IMR-90 (cell line): Measurements from ENCODE around the gene PAXX. TPM values are rescaled to one million over a fixed set of nuclear protein-coding genes. Genes with fewer than 3 reads are reported as not detected.

Source experiments
- ATAC-seq: fragments of 200-7000 bp; cut with Tn5 transposase; 2 replicates; pipeline ENCODE4 v1.9.1; 2020; ENCODE audit warnings: low read depth, mild to moderate bottlenecking, moderate library complexity
- BruUV-seq: library from RNA; stranded (reverse); fragments of 400-500 nt; replicated peaks from 2 replicates; lab custom pipeline; 2021; lab: Mats Ljungman, UMichigan
- CTCF ChIA-PET: fragments of 300-600 bp; formaldehyde crosslinking; extraction: SDS; loops from one replicate; lab custom pipeline; 2021; ENCODE audit warnings: antibody characterized with exemption; lab: Yijun Ruan, JAX
- POLR2A ChIA-PET: fragments of 300-600 bp; sonication (Branson Sonifier 250); formaldehyde crosslinking; loops from one replicate; lab custom pipeline; 2022; ENCODE audit warnings: antibody characterized with exemption; ENCODE audit not compliant: unreplicated experiment; lab: Charles Lee
- DNase-seq: peaks from one replicate; pipeline ENCODE4 v3.0.0; 2013
- H2AFZ ChIP-seq: replicated peaks from 2 replicates; pipeline ENCODE3; 2013; ENCODE audit warnings: low read length, mild to moderate bottlenecking; ENCODE audit not compliant: poor library complexity
- H2AK5ac ChIP-seq: 2 replicates; pipeline ENCODE4 v1.6.1; 2013; ENCODE audit warnings: low read depth, low read length, inconsistent platforms
- H2AK9ac ChIP-seq: replicated peaks from 2 replicates; pipeline ENCODE3; 2013; ENCODE audit warnings: mild to moderate bottlenecking, low read depth, low read length, moderate library complexity; ENCODE audit not compliant: poor library complexity
- H2BK120ac ChIP-seq: 2 replicates; pipeline ENCODE4 v1.6.1; 2013; ENCODE audit warnings: low read depth, low read length, inconsistent platforms
- H2BK15ac ChIP-seq: 3 replicates; pipeline ENCODE4 v1.6.1; 2013; ENCODE audit warnings: low read depth, low read length, inconsistent platforms
- H2BK20ac ChIP-seq: 2 replicates; pipeline ENCODE4 v1.6.1; 2013; ENCODE audit warnings: low read depth, mild to moderate bottlenecking, inconsistent platforms, low read length, moderate library complexity
- H2BK5ac ChIP-seq: 2 replicates; pipeline ENCODE4 v1.6.1; 2013; ENCODE audit warnings: mild to moderate bottlenecking, low read depth, low read length, inconsistent platforms; ENCODE audit not compliant: poor library complexity, severe bottlenecking
- H3K14ac ChIP-seq: replicated peaks from 2 replicates; pipeline ENCODE4 v1.6.1; 2013; ENCODE audit warnings: low read depth, low read length, inconsistent platforms
- H3K18ac ChIP-seq: 2 replicates; pipeline ENCODE4 v1.6.1; 2013; ENCODE audit warnings: low read depth, low read length, control low read depth
- H3K23ac ChIP-seq: 2 replicates; pipeline ENCODE4 v1.6.1; 2013; ENCODE audit warnings: low read depth, low read length, inconsistent platforms
- H3K27ac ChIP-seq: 2 replicates; pipeline ENCODE4 v1.5.1; 2013; ENCODE audit warnings: mild to moderate bottlenecking, control low read depth, low read length; ENCODE audit not compliant: insufficient read depth
- H3K27me3 ChIP-seq: 2 replicates; pipeline ENCODE4 v1.6.1; 2013; ENCODE audit warnings: low read length; ENCODE audit not compliant: control insufficient read depth, insufficient read depth
- H3K36me3 ChIP-seq: 2 replicates; pipeline ENCODE4 v1.6.1; 2013; ENCODE audit warnings: low read length, mixed read lengths; ENCODE audit not compliant: control insufficient read depth, insufficient read depth
- H3K4ac ChIP-seq: 2 replicates; pipeline ENCODE4 v1.6.1; 2013; ENCODE audit warnings: low read depth, low read length, inconsistent platforms
- H3K4me1 ChIP-seq: 2 replicates; pipeline ENCODE4 v1.6.1; 2013; ENCODE audit warnings: low read length, mixed read lengths; ENCODE audit not compliant: control insufficient read depth, insufficient read depth
- H3K4me2 ChIP-seq: 2 replicates; pipeline ENCODE4 v1.6.1; 2013; ENCODE audit warnings: low read depth, mild to moderate bottlenecking, control low read depth, low read length, moderate library complexity
- H3K4me3 ChIP-seq: 2 replicates; pipeline ENCODE4 v1.5.1; 2013; ENCODE audit warnings: low read depth, mild to moderate bottlenecking, control low read depth, low read length, moderate library complexity; ENCODE audit not compliant: insufficient read depth
- H3K56ac ChIP-seq: 2 replicates; pipeline ENCODE4 v1.6.1; 2013; ENCODE audit warnings: low read length, inconsistent platforms; ENCODE audit not compliant: insufficient read depth; ENCODE audit errors: extremely low read depth
- H3K79me1 ChIP-seq, 2 experiments: 2 replicates each; pipeline ENCODE4 v1.6.1; 2013; ENCODE audit warnings: low read length in 2 of 2, inconsistent platforms in 1 of 2, low read depth in 1 of 2
- H3K9ac ChIP-seq: 2 replicates; pipeline ENCODE4 v1.6.1; 2013; ENCODE audit warnings: low read depth, low read length, control low read depth
- H3K9me1 ChIP-seq: 2 replicates; pipeline ENCODE4 v1.6.1; 2013; ENCODE audit warnings: low read length, inconsistent platforms; ENCODE audit not compliant: insufficient read depth
- H3K9me3 ChIP-seq: 2 replicates; pipeline ENCODE4 v1.6.1; 2013; ENCODE audit warnings: low read length; ENCODE audit not compliant: control insufficient read depth, insufficient read depth
- H4K20me1 ChIP-seq: 2 replicates; pipeline ENCODE4 v1.6.1; 2013; ENCODE audit warnings: low read length, inconsistent platforms; ENCODE audit not compliant: insufficient read depth
- H4K5ac ChIP-seq: 2 replicates; pipeline ENCODE4 v1.6.1; 2013; ENCODE audit warnings: mild to moderate bottlenecking, low read depth, low read length, control low read depth
- H4K8ac ChIP-seq, 2 experiments: 2 replicates each; pipeline ENCODE4 v1.6.1; 2013; ENCODE audit warnings: low read depth in 2 of 2, low read length in 2 of 2, control low read depth in 1 of 2, inconsistent platforms in 1 of 2
- H4K91ac ChIP-seq: 2 replicates; pipeline ENCODE4 v1.6.1; 2013; ENCODE audit warnings: low read depth, low read length, inconsistent platforms; ENCODE audit not compliant: insufficient read depth
- BHLHE40 ChIP-seq: fragments of 150-350 bp; IDR thresholded peaks from 2 replicates; pipeline ENCODE4 v1.6.1; 2016; ENCODE audit warnings: mild to moderate bottlenecking, low read depth, low read length
- CEBPB ChIP-seq: IDR thresholded peaks from 2 replicates; pipeline ENCODE4 v1.6.1; 2012; ENCODE audit warnings: low read depth, low read length, improper control_type of control experiment
- CHD1 ChIP-seq: IDR thresholded peaks from 2 replicates; pipeline ENCODE4 v1.6.1; 2012; ENCODE audit warnings: low read depth, low read length, improper control_type of control experiment
- CTCF ChIP-seq: conservative IDR thresholded peaks from 2 replicates; pipeline ENCODE4 v1.5.1; 2012; ENCODE audit warnings: mild to moderate bottlenecking, low read depth, low read length, improper control_type of control experiment
- ELK1 ChIP-seq: fragments of 150-350 bp; IDR thresholded peaks from 2 replicates; pipeline ENCODE4 v1.6.1; 2016; ENCODE audit warnings: low read depth, mild to moderate bottlenecking, low read length, moderate library complexity, borderline replicate concordance
- FOS ChIP-seq: fragments of 150-350 bp; IDR thresholded peaks from 2 replicates; pipeline ENCODE4 v1.6.1; 2016; ENCODE audit warnings: low read depth, low read length
- MAFK ChIP-seq: IDR thresholded peaks from 2 replicates; pipeline ENCODE4 v1.6.1; 2012; ENCODE audit warnings: low read depth, low read length, improper control_type of control experiment
- MXI1 ChIP-seq: IDR thresholded peaks from 2 replicates; pipeline ENCODE4 v1.6.1; 2012; ENCODE audit warnings: low read depth, mild to moderate bottlenecking, low read length, moderate library complexity, borderline replicate concordance
- POLR2A ChIP-seq: IDR thresholded peaks from 2 replicates; pipeline ENCODE4 v1.6.1; 2012; ENCODE audit warnings: mild to moderate bottlenecking, low read depth, low read length
- RAD21 ChIP-seq: IDR thresholded peaks from 2 replicates; pipeline ENCODE4 v1.6.1; 2012; ENCODE audit warnings: low read length, improper control_type of control experiment
- RCOR1 ChIP-seq: IDR thresholded peaks from 2 replicates; pipeline ENCODE4 v1.6.1; 2012; ENCODE audit warnings: mild to moderate bottlenecking, low read length, improper control_type of control experiment; ENCODE audit not compliant: insufficient replicate concordance
- SMC3 ChIP-seq: fragments of 150-350 bp; IDR thresholded peaks from 2 replicates; pipeline ENCODE4 v1.6.1; 2016; ENCODE audit warnings: low read depth, mild to moderate bottlenecking, antibody characterized with exemption, low read length, moderate library complexity
- WGBS, 2 experiments: methylation state at CpG; one replicate each; pipeline versions ENCODE4 v1.1.5 to v1.1.7; 2013; ENCODE audit warnings: missing lambda C conversion rate in 2 of 2; ENCODE audit not compliant: insufficient read length in 1 of 2; ENCODE audit errors: extremely low coverage in 2 of 2; 5-methylcytosine and 5-hydroxymethylcytosine counted together
- dilution Hi-C: fragments of 300-500 bp; cut with HindIII; formaldehyde crosslinking; loops from one replicate; pipeline ENCODE4 v1.14.3; 2018; ENCODE audit warnings: low sequenced_read_pairs; ENCODE audit not compliant: unreplicated experiment
- in situ Hi-C: fragments of 300-500 bp; cut with MboI; formaldehyde crosslinking; loops from 3 replicates; pipeline ENCODE4 v1.14.3; 2019; ENCODE audit warnings: low sequenced_read_pairs, inconsistent platforms, mixed read lengths
- intact Hi-C: fragments of 100-400 bp; cut with micrococcal nuclease; formaldehyde crosslinking; loops from 2 replicates; pipeline ENCODE4 v1.10.0; 2022
- polyA plus RNA-seq, 3 experiments: library from polyadenylated mRNA; depleted of rRNA; stranded (reverse); fragments of >200 nt; gene quantifications; 2 replicates each; pipeline ENCODE4 v1.2.3, GENCODE V29; 2012; ENCODE audit warnings: low replicate concordance in 1 of 3
- total RNA-seq: library from RNA; depleted of rRNA; stranded (reverse); fragments of >200 nt; gene quantifications from 2 replicates; pipeline ENCODE4 v1.2.3, GENCODE V29; 2012

PAXX gene
- total and polyA plus RNA-seq, 2 of the 4 experiments (the other 2 are of a cell fraction): 5.7 to 24.6 TPM

GRCh38 chr9:136949239-136949816 lies 42.9 kb upstream of the PAXX start:
- TF ChIP-seq CTCF: no peak
- TF ChIP-seq MXI1: no peak
- no peak for TF ChIP-seq RAD21
- no peak for TF ChIP-seq CEBPB
- no peak for TF ChIP-seq SMC3
- no peak for TF ChIP-seq ELK1
- TF ChIP-seq FOS: no peak
- no peak for TF ChIP-seq CHD1
- TF ChIP-seq MAFK: no peak
- TF ChIP-seq BHLHE40: no peak
- no peak for TF ChIP-seq RCOR1
- no peak for TF ChIP-seq POLR2A
- CTCF ChIA-PET: interaction anchor here (2.0 kb wide), 1 partner anchor 80 kb away, joined by 9 read pairs; no protein-coding TSS in a partner anchor
- Histone ChIP-seq H3K4me2 (peak overlapping the region; percentile 79), H3K9ac (no peak overlapping the region; the same call in 1 of the 2 replicates), H3K14ac (no peak overlapping the region), H2BK20ac (no peak overlapping the region), H4K20me1 (no peaks in the 10 kb centered on the region), H2AFZ (peak overlapping the region; percentile 98), H3K79me1 (peaks cover 0 to 5% of the 10 kb centered on the region in 2 experiments; a peak in 1 of 4 replicates), H2AK5ac (peak overlapping the region; percentile 50; the same call in 1 of the 2 replicates), H3K4ac (no peak overlapping the region; the same call in 1 of the 2 replicates), H3K27ac (no peak overlapping the region; the same call in 1 of the 2 replicates), H2BK5ac (no peak overlapping the region), H3K56ac (no peak overlapping the region), H4K8ac (peak overlapping the region; percentile 45 to 69; a peak in 1 of 4 replicates), H3K23ac (no peak overlapping the region), H3K36me3 (no peaks in the 10 kb centered on the region), H3K4me3 (peak overlapping the region; percentile 40), H2AK9ac (peak overlapping the region; percentile 58), H3K9me3 (no peaks in the 10 kb centered on the region), H3K9me1 (peaks cover 4% of the 10 kb centered on the region), H3K4me1 (no peaks in the 10 kb centered on the region; the same call in 1 of the 2 replicates), H3K18ac (no peak overlapping the region), H2BK15ac (no peak overlapping the region), H4K91ac (no peak overlapping the region; the same call in 1 of the 2 replicates), H4K5ac (no peak overlapping the region), H2BK120ac (no peak overlapping the region), H3K27me3 (peaks cover 5% of the 10 kb centered on the region; the same call in 1 of the 2 replicates)
- no peak for DNase-seq
- ATAC-seq: peak; percentile 2; the same call in 1 of the 2 replicates
- no TSS peak for BruUV-seq
- POLR2A ChIA-PET: no interaction called here
- dilution Hi-C loops (no loop called here), intact Hi-C loops (no loop called here), in situ Hi-C loops (no loop called here)
- 7% methylated on average over 4 of the region's 22 CpGs; no CpG with 5 or more reads in 1 of the 2 experiments for WGBS, 2 experiments
